Amygdala (tissue), 56 donors: ENCODE measurements around the gene FAM107B.
"Not testable (repeated sequence)": the region's sequence is repeated elsewhere in the genome, so short reads cannot be mapped to it uniquely, and the experiment has no call there.

Source experiments
- DNase-seq, 56 donors: peaks; one replicate each; lab custom pipeline; 2025; lab: John Stamatoyannopoulos, UW

FAM107B gene

DNA sequence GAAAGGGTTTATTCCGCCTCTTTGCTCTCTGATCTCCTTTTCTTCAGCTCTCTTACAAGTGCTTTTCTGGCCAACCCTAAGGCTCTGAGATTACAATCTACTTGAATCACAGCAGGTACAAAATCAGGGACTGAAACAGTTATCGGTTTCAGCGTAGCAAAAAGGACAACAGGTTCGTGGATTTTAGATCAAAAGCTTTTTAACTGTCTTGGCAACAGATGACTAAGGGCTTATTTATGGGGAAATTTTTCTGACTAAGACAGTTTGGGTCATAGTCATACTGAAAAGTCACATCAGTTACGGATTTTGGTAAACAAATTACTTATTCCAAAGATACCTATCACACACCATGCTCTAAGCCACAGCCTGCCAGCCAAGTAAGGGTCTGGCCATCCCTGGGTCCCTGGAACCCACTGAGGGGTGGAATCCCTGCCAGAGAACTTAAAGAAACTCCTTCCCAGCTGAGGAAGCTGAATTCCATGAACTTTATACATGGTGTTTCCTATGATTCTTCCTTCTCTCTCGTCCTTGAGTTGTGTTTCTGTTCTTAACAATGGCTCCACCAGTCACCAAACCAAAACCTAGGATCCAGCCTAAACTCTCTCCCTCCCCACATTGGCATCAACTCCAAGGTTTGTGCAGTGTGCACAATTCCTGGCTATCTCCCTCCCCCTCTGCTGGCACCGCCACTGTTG, 169.3 kb downstream of the FAM107B start:
- no peak for DNase-seq

DNA sequence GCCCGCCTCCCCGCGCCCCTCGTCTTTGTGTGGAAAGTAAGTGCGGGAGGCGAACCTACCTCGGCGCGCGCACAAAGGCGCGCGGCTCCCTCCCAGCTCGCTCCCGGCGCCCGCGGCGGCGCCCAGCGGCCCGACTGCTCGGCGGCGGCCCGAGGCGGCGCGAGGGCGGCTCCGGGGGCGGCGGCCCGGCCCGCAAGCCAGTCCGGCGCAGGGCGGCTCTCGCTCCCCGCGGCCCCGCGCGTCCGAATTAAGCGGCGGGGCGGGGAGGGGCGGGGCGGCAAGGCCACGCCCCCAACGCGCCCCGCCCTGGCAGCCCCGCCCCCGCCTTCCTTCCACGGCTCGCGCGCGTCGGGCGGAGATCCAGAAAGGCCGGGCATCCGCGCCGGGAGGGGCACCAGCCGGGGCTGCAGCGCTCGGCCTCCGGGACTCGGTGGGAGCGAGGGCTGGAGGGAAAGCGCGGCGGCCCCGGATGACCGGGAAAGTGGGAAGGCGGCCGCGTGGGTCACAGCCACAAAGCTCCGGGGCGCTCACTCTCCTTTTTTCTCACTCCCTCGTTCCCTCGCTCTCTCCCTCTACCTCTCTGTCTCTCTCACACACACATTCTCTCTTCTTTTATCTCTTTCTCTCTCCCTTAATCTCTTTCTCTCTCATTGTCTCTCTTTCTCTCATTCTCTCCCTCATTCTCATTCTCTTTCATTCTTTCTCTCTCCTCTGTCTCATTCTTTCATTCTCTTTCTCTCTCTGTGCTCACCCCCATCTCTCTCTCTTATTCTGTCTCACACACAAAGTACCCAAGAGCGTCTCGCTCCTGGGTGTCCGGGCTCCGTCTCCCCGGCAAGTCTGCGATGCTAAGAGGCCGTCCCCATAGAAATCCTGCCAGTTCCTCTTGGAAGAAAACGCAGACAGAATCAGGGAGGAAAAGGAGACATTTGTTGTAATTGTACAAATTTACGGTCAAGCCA, 170.2 kb downstream of the FAM107B start:
- peak in 54 of 56 donors; percentile 21 to 89 (median 74) for DNase-seq

DNA sequence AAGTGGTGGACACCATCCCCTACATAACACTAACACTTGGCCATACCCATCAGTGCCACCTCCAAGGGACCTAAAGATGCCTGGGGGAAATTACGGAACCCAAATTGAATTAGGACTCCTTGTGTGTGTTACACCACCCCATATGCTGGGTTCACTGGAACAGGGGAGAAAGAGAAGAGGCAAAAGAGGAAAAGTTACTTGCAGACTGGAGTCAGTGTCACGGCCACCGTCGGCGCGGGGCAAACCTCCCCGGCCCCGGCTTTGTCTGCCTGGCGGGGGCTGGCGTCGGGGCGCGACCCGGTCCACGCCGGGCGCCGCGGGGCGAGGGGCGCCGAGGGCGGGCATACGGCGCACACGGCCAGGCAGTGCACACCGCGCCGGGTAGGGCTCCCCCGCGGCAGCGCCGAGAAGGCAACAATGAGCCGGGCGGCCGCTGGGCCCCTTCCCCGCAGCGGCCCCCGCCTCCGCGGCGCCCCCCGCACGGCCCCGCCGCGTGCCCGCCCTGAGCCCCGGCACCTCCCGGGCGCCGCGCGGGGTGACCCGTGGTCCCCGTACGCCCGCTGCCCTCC, 171.1 kb downstream of the FAM107B start:
- DNase-seq: peak in 1 of 56 donors; percentile 19

DNA sequence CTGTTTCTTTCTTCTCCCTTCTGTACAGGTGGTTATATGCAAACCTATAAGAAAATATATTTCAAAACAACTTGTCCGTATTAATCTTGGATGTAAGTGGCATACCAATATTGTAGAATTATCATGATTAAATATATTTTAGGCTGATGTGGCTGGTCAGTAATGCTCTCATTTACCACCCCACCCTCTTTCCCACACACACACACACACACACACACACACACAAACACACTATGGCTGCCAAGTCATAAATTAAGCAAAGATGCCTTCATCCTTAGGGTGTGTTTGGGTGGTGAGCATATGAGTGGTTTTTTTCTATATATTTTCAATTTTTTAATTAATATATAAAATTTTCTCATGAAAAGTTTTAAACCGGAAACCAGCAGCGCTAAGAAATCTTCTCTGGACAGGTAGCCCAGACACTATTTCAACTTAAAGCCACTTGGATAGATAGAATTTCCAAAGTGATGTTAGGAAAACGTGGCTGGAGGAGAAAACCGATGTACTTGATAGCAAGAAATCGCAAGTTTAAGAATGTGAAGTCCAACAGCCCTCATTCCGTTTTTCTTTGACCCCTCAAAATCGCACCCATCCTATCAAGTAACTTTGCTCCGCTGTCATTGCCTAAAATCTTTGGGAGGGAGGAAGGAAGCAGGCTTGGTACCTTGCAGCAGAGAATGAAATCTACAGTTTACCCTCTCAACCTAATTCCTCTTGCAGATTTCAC, 171.7 kb downstream of the FAM107B start:
- DNase-seq: no peak

DNA sequence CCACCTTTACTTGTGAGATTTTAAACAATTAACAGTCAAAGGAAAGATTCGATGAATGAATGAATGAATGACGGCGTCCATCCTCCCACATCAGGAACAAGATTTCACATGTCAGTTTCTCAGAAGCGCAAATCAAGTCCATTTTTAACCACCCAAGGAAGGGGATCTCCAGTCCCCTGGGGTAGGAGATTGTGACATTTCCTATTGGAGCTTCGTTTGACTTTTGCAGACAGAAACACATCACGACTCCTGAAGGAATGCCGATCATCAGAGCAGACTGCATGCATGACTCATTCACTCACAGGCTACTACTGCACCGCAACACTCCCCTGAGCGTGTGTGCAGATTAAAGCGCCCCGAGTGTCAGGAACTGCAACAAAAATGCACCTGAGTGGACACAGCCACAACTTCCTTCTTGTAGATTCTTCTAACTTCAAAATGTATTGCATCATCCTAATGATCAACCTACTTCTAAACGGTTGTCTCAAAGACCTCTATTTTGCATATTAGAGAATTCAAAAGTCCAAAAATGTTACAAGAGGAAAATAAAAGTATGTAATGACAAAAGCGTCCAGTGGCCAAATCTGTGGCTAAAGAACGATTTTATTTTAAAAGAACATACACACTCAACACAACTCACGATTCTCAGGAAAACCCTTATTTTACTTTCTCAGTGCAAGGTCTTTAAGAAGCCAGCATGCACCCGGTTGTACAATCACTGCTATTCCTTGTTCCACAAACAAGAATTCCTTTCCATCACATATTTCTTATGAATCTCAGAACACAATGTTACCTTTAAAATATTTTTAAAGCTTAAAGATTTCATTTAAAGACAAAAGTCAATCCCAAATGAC, 172.6 kb downstream of the FAM107B start:
- peak in 1 of 56 donors; percentile 12 for DNase-seq

DNA sequence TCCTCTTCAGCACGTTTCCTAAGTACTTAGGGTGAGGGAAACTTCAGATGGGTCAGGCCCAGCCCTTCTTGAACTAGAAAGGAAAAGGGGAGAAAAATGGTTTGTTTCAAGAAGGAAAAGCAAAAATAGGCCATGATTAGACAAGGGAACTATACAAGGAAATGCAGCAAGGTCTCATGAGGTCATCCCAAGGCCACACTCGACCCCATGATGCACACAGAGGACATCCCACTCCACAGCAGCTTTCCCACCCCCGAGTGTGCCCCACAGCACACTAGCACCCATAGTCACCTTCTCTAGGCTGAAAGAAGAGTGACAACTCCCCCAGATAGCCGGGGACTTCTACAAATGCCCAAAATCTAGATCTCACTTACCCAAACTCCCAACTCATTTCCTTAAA, 173.4 kb downstream of the FAM107B start:
- no peak for DNase-seq

DNA sequence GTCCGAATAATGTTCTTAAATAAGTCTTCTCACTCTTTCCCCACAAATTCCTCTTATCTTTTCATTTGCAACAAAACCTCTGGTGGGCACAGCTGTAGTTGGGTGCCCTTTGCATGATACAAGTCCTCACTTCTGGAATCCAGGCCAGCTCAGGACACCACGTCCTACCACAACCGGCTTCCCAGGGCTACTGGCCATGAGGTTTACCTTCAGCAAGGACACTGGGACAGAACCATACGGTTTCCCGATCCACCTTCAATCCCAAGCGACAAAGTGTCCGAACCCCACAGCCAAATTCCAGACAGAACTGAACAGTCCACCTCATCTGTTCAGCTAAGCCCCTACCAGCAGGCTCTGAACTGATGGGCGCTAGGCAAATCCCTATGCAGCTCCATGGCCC, 174.6 kb downstream of the FAM107B start:
- DNase-seq: no peak

DNA sequence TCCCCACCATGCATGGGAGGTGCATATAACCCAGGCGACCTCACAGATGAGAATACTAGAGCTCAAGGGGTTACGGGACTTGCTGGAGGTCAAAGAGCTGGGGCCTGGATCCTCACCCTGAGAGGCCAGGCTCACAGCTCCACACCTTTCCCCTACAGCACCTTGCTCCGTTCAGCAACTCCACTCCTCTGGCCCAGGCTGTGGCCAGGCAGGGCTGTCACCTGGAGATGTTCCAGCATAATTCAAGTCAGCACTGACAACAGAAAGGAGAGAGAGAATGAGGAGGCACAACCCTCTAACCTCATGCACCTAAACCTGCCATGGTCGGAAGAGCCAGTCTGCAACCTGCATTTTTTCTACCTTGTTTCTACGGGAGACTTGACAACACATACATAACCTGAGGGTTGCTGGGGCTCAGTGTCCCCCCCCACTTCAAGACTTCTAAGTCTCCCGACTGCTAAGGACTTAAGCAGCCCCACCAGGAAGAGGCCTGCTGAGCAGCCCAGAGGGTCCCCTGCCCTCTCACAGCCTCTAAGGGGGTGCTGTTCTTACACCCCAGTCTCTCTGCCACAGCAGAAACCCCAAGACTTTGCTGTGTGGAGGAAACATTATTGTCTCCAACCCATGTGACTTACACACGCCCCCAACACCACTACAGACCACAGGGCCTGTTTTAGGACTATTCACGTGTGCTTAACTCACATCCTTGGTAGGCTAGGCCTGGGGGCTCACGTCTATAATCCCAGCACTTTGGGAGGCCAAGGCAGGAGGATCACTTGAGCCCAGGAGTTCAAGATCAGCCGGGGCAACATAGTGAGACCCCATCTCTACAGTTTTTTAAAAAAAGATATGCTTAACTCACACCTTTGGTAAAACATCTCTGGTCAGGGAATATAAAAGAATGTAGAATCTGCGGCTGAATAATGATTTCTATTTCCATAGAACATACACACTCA, 175.6 kb downstream of the FAM107B start:
- no peak for DNase-seq

DNA sequence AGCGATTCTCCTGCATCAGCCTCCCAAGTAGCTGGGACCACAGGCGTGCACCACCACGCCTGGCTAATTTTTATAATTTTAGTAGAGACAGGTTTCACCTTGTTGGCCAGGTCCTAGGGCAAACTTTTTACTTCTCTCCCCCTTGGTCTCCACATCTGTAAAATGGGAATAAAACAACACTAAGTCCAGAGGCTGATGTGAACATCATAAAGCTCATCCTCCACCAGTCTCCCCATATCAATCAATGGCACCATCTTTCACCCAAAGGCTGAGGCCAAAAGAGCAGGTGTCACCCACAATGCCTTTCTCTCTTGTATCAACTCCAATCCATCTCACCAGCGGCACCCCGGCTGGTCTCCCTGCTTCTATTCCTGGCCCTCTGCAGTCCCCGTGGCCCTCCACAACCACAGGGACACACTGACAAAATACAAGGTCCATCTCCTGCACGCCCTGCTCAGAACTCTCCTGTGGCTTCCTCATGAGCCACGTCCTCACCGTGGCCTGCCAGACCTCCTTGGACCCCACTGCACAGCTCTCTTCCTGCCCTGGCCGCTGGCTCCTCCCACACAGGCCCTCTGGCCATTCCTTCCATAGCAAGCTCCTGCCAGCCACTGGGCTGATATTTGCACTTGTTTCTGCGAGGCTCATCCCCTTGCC, 179.0 kb downstream of the FAM107B start:
- DNase-seq: no peak

DNA sequence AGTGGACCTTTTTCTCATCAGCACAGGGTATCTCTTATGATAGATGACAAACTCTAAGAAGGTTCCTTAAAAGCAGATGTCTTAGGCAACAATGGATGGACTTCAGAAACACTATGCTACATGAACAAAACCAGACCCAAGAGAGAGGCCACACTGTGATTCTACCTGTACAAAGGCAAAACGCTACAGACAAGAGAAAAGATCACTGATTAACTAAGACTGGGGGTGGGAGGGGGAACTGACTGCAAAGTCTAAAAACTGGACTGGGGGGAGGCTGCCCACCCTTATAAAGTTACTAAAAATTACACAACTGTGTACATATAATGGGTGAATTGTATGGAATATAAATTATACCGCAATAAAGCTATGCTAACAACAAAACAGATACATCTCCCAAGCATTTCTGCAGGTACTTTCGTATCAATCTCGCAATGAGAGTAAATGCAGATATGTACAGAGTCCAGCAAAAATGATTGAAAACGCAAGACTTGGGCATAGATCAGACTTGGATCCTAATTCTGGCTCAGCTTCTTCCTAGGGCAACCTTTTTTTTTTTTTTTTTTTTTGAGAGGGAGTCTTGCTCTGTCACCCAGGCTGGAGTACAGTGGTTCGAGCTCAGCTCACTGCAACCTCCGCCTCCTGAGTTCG, 179.7 kb downstream of the FAM107B start:
- DNase-seq: no peak

DNA sequence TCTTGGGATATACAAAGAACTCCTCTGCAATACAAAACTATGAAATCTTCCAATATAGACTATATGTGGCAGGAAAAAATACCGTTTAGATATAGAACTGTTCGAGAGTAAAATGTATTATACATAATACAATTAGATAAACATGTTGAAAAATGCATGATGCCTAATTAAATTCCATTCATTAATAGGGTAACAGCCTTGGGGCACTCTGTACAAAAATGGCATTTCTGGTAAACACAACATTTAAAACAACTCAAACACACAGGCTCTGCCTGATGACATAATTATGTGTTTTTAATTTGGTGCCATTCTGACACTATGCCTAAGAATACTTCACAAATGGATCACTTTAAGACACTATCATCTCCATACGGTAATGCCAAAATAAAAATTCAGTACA, 180.9 kb downstream of the FAM107B start:
- DNase-seq: no peak

DNA sequence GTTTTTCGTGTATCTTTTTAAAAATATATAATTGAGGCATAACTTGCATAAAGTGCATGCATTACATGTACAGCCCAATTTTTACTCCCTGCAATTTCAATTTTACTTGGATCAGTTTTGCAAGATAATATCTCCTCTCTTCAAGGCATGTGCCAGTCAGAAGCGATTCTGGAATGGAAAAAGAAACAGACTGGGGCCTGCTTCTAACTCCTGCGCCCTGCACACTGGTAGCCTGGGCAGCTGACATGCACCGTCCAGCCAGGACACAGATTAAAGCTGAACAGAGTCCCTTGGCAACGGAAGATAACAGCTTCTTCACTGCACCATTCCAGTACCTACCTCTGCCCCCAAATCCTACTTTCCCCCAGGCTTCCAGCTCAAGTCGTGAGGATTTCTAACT, 182.1 kb downstream of the FAM107B start:
- no peak for DNase-seq

DNA sequence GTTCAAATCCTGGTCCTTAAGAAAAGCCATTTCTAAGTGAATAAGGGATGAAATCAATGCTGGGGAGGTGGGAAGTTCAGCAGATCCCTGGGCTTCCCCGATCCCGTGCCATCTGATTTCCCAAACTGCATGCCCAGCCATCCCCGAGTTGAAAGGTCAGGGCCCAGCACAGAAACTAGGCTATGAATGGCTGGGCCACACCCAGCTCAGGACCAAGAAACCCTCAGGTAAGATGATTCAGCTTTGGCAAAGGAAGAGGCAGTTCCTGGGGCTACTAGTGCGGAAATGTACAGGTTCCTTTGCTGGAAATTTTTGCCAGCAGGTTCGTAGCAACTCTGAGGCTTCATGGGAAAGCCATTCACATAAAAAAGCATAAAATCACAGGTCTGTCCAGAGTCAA, 182.7 kb downstream of the FAM107B start:
- DNase-seq: no peak

DNA sequence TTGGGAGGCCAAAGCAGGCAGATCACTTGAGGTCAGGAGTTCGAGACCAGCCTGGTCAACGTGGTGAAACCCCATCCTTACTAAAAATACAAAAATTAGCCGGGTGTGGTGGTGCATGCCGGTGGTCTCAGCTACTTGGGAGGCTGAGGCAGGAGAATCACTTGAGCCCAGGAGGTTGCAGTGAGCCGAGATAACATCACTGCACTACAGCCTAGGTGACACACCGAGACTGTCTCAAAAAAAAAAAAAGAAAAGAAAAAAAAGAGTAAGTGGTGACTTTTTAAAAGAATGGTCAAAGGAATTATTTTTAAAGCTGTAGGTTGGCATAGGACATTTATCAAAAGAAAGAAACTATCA, 185.8 kb downstream of the FAM107B start:
- not testable (repeated sequence) for DNase-seq

DNA sequence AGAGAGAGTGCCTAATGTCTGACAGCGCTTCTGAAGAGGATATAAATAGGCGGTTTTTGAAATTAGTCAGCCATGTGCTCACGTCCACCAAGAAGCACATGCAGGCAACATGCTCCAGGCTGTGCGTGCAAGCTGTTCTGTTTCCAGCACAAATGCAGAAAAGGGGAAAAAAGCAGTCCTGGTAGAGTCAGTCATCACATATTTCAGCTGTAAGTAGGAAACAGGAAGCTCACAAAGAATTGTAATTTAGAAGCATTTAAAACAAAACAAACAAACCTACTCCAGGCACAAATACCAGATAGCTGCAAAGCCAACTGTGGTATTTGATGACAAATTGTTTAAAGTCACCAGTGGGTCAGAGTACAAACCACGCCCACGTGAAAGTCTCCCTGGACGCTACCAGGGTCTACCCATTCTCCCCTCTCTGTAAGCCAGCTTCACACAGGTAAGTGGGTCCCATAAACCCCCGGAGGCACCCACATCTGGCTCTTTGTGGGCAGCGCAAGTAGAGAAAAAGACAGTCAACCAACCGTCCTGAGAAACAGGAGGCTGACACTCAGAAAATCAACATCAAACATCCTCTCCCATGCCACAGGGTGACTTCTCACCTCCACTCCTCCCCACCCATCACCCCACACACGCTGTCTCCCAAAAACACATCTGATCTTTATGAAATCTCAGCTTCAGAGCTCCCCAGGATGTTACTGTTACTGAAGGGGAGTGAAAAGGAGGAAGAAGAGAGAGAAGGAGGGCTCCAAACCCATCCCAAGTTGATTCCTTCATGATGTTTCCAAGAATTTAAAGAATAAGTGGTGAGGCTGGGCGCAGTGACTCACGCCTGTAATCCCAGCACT, 186.4 kb downstream of the FAM107B start:
- DNase-seq: peak in 2 of 56 donors; percentile 13 to 18

DNA sequence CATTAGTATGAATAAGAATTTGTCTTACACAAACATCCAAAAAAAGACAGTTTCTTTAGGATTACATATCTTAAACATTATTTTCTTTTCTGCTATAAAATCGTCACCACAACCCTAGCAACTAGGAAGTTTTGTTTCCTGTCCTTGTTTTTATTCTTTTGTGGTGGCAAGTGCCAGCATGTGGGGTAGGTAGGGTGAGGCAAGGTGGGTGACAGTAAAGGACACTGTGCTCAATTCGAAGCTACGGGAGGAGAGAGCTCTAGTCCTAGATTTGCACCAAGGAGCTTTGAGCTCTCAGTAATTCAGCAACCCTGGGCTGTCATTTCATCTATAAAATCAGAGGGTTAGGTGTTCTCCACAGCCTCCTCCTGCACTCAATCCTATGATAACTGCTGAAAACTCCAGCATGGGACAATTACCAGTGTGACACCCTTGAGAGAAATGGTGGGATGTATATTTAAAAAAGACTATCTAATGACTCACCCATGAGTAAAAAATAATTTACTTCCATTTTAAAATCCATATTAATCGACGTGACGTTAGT, 187.1 kb downstream of the FAM107B start:
- DNase-seq: no peak
